Right cardiac atrium (tissue), 5 donors: Measurements from ENCODE around the gene KLF13. TPM values are rescaled to one million over a fixed set of nuclear protein-coding genes. Genes with fewer than 3 reads are reported as not detected.

Source experiments
- ATAC-seq, 2 donors: fragments of 200-7000 bp; cut with Tn5 transposase; one replicate each; pipeline versions ENCODE4 v1.8.0 to v1.9.1; 2020; ENCODE audit warnings: moderate library complexity in 2 of 2, mild to moderate bottlenecking in 1 of 2
- DNase-seq, 3 donors: peaks; one replicate each; pipeline ENCODE4 v3.0.0-alpha.2; 2020
- H3K27ac ChIP-seq: one replicate; pipeline ENCODE4 v1.5.1; 2013; ENCODE audit warnings: mild to moderate bottlenecking, low read length, control low read depth, moderate library complexity
- H3K27me3 ChIP-seq: one replicate; pipeline ENCODE4 v1.6.1; 2013; ENCODE audit not compliant: control insufficient read depth, insufficient read depth
- H3K4me1 ChIP-seq: one replicate; pipeline ENCODE4 v1.6.1; 2013; ENCODE audit warnings: low read length; ENCODE audit not compliant: control insufficient read depth, insufficient read depth
- H3K4me3 ChIP-seq: one replicate; pipeline ENCODE4 v1.5.1; 2013; ENCODE audit warnings: low read length, control low read depth
- H3K9me3 ChIP-seq: one replicate; pipeline ENCODE4 v1.6.1; 2013; ENCODE audit warnings: low read length; ENCODE audit not compliant: control insufficient read depth
- WGBS: extraction: QIAGEN DNeasy Blood & Tissue Kit; methylation state at CpG from one replicate; pipeline ENCODE4 v1.1.7; 2013; 5-methylcytosine and 5-hydroxymethylcytosine counted together
- intact Hi-C, 4 donors: fragments of 100-400 bp; cut with DNase I; formaldehyde crosslinking; loops; one replicate each; pipeline versions ENCODE4 v1.11.0 to v1.14.0; 2022 to 2023
- polyA plus RNA-seq: library from polyadenylated mRNA; stranded (reverse); fragments of 200-250 nt; gene quantifications from one replicate; pipeline ENCODE4 v1.2.3, GENCODE V29; 2013
- total RNA-seq, 4 donors: library from RNA; stranded (reverse); fragmentation: NEBNext Ultra II Directional; extraction: Animal tissue kit (Norgen Biotek cat#: 25700); gene quantifications; one replicate each; pipeline ENCODE4 v1.2.1, GENCODE V29; 2021
- donor health status: healthy with polysubstance abuse.
- donor health status: DM: no; HTN: yes; CAD: no.
- donor health status: DM: no; HTN: no; CAD: no.
- donor health status: DM: no; HTN: yes; CAD: no; lungs with severe emphysema.
- donor health status: DM: yes; HTN: yes; CAD: no.

The KLF13 gene
- total and polyA plus RNA-seq, 5 donors = 42.3 to 108 (median 75.6) TPM

DNA sequence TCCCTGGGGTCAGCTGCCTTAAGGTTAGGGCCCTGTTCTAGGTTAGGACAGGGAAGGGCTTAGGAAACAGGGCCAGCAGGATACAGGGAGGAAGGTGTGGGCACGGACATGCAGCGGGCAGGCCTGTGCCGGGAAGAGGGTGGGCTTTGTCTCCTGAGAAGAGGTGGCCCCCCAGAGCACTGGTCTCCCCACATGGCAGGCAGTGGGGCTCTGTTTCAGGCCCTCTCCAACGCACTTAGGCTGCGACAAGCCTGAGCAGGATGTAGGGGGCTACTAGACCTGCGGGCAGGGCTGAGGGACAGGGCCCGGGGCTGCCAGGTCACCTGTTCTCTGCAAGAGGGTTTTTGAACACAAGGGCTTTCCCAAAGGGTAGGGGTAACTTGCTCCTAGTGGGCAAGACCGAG is 33.5 kb downstream of the KLF13 start:
- no peaks in the 10 kb centered on the region for H3K9me3 ChIP-seq
- H3K4me1 ChIP-seq = peaks cover 65% of the 10 kb centered on the region
- H3K4me3 ChIP-seq = no peak overlapping the region
- peak overlapping the region; percentile 46 for H3K27ac ChIP-seq
- DNase-seq (peak in 2 of 3 donors; percentile 40 to 57), ATAC-seq (no peak)
- H3K27me3 ChIP-seq = no peaks in the 10 kb centered on the region
- WGBS = 82% methylated on average over 8 of the region's 8 CpGs
- intact Hi-C loops = loop anchor here in 1 of 4 donors (5.0 to 10.0 kb wide), 2 partner anchors 33 to 75 kb away; partner anchors contain the start of gene KLF13

DNA sequence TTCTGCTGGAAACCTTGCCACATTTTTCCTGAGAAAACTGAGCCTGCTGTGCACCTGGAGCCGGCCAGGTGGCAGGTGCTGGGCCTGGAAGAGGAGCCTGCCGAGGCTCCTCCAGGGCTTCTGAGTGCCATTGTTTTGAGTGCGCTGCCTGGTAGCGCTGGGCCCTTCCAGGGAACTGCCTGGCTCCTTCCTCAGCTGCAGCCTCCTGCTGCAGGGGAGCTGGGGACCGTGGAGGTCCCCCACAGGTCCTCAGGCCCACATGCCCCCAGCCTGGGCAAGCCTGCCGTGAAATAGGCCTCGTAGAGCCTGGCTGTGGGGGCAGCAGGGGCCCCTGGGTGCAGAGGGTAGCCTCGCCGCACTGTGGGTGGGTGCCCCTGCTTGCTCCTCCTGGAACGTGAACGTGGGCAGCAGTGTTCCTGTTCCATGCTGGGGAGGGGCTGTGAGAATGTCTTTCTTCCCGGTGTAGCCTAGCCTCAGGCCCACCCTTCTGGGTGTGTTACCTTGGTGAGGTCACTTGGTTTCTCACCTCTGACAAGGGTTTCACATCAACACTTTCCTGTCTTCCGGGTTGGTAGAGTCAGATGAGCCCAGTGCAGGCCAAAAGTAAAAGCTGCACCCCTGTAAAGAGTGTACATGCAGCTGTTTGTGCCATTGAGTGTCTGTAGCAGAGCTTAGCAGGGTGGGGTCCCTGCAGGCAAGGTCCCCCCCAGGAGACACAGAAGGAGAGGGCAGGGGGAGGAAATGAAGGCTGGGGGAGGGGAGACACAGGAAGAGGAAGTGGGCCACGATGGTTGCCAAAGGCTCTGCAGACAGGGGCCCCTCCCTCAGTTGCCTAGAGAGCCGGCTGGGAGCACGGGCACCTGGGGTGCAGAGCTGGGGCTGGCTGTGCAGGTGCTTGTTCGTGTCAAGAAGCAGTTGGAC is 34.5 kb downstream of the KLF13 start:
- H3K27ac ChIP-seq = peak overlapping the region; percentile 28
- no peaks in the 10 kb centered on the region for H3K9me3 ChIP-seq
- ATAC-seq = no peak
- peak in 2 of 3 donors; percentile 74 to 83 for DNase-seq
- H3K4me3 ChIP-seq = no peak overlapping the region
- H3K4me1 ChIP-seq = peaks cover 61% of the 10 kb centered on the region
- WGBS = 46% methylated on average over 17 of the region's 17 CpGs
- intact Hi-C loops = loop anchor here in 1 of 4 donors (5.0 to 10.0 kb wide), 2 partner anchors 34 to 74 kb away; partner anchors contain the start of gene KLF13
- H3K27me3 ChIP-seq = no peaks in the 10 kb centered on the region

DNA sequence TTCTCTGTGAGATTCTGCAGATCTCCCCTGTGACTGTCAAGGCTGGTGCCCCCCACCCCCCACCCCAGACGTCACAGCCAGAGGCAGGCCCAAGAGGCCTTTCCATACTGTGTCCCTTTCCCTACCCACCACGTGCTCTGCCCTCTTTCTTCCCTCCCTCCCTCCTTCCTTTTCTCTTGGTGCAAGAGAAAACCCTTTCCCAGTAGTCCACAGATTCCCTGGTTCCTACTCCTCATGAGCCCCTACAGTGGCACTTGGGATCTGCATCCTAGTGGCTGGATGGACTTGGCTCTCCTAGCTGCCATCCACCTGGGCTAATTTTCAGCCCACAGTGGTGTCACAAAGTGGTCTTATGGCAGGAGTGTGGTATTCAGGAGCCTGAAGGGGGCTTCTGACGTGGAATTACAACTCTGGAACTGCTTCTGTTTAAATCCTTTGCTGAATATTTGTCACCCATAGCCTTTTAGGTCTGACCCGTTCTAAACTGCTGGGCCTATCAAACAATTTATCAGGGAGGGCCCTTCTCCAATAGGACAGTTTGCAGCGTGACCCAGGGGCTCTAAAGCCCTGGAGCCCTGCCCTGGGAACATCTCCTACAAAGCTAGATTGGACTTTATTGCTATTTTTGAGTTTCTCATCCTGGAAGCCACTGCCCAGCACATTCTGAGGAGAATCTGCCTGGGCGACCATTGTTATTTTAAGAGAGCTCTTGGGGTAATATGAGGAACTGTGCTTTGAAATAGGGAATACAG is 35.3 kb downstream of the KLF13 start:
- WGBS = 23% methylated on average over 6 of the region's 6 CpGs
- intact Hi-C loops = loop anchor here in 1 of 4 donors (5.0 to 10.0 kb wide), 2 partner anchors 35 to 73 kb away; partner anchors contain the start of gene KLF13
- DNase-seq = peak in 1 of 3 donors; percentile 53
- Histone ChIP-seq H3K27ac (peak overlapping the region; percentile 28), H3K4me3 (no peak overlapping the region), H3K27me3 (no peaks in the 10 kb centered on the region), H3K4me1 (peaks cover 62% of the 10 kb centered on the region), H3K9me3 (no peaks in the 10 kb centered on the region)
- ATAC-seq = no peak

DNA sequence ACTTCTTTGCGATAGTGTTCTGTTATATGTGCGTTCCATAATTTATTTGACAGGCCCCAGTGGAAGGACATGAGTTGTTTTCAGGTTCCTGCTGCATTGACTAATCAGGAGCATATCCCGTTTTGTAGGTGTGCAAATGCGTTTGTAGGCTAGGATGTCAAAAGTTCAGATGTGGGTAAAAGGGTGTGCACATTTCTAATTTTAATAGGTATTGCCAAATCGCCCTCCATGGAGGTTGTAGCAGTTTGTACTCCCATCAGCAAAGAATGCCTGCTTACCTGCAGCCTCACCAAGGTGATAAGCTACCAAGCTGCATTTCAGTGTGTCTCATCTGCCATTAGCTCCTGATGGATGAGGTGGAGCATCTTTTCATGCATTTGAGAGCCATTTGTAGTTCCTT is 36.3 kb downstream of the KLF13 start:
- 53% methylated on average over 5 of the region's 5 CpGs for WGBS
- no peak for ATAC-seq
- H3K9me3 ChIP-seq = no peaks in the 10 kb centered on the region
- peaks cover 67% of the 10 kb centered on the region for H3K4me1 ChIP-seq
- H3K4me3 ChIP-seq = no peak overlapping the region
- H3K27me3 ChIP-seq = no peaks in the 10 kb centered on the region
- peak overlapping the region; percentile 34 for H3K27ac ChIP-seq
- intact Hi-C loops = loop anchor here in 1 of 4 donors (5.0 to 10.0 kb wide), 2 partner anchors 36 to 72 kb away; partner anchors contain the start of gene KLF13
- no peak for DNase-seq

DNA sequence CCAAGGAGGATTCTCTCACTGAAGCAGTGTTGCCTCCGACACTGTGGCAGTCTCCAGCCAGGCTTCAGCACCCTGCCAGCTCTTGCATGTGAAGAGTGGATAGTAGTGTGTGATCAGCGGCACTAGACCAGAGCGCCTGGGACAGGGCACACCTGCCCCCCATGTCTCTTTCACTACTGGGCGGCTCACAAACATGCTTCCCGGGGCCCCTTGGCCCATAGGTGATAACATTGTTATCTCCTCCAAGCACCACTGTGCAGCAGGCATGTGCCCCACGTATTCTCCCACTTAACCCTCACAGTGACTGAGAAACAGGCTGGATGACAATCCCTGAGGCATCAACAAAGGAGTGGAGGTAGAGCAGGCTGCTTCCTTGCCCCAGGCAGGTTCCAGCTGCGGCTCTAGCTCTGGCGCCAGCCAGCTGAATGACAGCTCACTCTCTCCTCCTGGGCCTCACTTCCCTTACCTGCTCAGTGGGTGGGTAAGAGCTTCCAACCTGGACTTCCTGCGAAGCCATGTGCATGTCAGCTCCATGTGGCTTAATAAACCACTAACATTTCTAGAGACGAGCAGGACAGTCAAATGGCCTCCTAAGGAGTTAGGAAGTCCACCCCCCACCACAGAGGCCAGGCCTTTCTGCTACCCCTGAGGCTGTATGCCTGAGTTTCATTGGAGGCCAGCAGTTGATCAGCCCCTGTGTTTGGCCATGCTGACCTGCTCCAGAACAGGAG is 37.8 kb downstream of the KLF13 start:
- DNase-seq = peak in 2 of 3 donors; percentile 79
- intact Hi-C loops = loop anchor here in 2 of 4 donors (5.0 to 10.0 kb wide), 2 partner anchors 37 to 70 kb away; partner anchors contain the start of gene KLF13 (in 2 of the 2)
- ATAC-seq = peak in 1 of 2 donors; percentile 1
- Histone ChIP-seq H3K9me3 (no peaks in the 10 kb centered on the region), H3K4me3 (no peak overlapping the region), H3K27me3 (no peaks in the 10 kb centered on the region), H3K4me1 (peaks cover 58% of the 10 kb centered on the region), H3K27ac (peak overlapping the region; percentile 98)
- whole genome bisulfite sequencing = 56% methylated on average over 10 of the region's 10 CpGs

DNA sequence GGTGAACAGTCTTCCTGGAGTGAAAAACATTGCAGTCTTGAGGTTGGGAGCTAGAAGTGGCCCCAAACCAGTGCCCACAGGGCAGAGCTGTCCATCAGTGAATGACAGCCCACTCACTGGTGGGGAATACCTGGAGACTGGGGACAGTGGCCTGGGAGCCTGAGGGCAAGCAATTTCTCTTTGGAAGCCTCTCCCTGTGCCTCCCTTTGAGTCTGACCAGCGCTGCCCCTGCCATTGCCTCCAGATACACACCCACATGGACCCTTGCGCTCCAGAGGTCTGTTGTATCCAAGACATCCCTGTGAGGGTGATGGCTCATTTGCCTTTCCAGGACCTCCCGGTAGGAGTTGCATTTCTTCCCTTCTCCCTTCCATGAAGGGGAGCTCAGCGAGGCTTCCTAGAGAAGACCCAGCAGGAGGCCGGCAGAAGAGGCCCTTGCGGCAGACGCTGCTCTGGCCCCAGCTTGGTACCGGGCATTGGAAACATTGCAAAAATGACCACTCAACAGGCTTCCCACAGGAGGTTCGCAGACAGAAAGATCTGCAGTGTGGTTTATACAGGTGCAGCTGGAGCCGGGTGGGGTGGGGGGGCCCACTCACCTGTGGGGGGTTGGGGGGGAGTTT is 38.5 kb downstream of the KLF13 start:
- no peaks in the 10 kb centered on the region for H3K9me3 ChIP-seq
- peak overlapping the region; percentile 22 for H3K4me3 ChIP-seq
- H3K27ac ChIP-seq = peak overlapping the region; percentile 98
- intact Hi-C loops = loop anchor here in 2 of 4 donors (5.0 to 10.0 kb wide), 2 partner anchors 38 to 70 kb away; partner anchors contain the start of gene KLF13 (in 1 of the 2)
- H3K27me3 ChIP-seq = no peaks in the 10 kb centered on the region
- DNase-seq = peak in 1 of 3 donors; percentile 50
- ATAC-seq = no peak
- 60% methylated on average over 10 of the region's 10 CpGs for WGBS
- H3K4me1 ChIP-seq = peaks cover 51% of the 10 kb centered on the region

DNA sequence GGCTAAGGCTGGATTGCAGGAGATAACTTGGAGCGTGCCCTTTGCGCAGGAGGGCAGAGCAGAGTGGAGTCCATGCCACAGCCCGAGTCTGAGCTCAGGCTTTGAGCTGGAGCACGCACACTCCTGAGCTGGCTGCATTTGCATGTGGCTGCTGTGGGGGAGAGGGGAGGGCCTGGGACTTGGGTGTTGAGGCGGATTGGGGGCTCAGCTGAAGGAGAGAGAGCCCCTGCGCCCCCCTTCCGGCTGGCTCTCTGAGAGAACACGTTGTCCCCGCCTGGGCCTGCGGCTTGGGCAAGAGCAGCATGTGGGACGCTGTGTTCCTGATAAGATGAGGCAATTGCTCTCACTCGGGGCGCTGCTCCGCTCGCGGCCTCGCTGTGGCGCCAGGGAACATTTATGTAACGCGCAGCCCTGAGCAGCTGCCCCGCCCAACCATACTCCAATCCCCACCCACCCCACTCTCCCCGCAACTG is 39.1 kb downstream of the KLF13 start:
- DNase-seq (peak; percentile 91 to 99 (median 98)), ATAC-seq (peak; percentile 93)
- Histone ChIP-seq H3K27me3 (no peaks in the 10 kb centered on the region), H3K4me1 (peaks cover 49% of the 10 kb centered on the region), H3K9me3 (no peaks in the 10 kb centered on the region), H3K4me3 (peak overlapping the region; percentile 30), H3K27ac (peak overlapping the region; percentile 98)
- intact Hi-C loops = loop anchor here in 2 of 4 donors (5.0 to 10.0 kb wide), 2 partner anchors 38 to 69 kb away; partner anchors contain the start of gene KLF13 (in 1 of the 2)
- WGBS = 11% methylated on average over 22 of the region's 22 CpGs

DNA sequence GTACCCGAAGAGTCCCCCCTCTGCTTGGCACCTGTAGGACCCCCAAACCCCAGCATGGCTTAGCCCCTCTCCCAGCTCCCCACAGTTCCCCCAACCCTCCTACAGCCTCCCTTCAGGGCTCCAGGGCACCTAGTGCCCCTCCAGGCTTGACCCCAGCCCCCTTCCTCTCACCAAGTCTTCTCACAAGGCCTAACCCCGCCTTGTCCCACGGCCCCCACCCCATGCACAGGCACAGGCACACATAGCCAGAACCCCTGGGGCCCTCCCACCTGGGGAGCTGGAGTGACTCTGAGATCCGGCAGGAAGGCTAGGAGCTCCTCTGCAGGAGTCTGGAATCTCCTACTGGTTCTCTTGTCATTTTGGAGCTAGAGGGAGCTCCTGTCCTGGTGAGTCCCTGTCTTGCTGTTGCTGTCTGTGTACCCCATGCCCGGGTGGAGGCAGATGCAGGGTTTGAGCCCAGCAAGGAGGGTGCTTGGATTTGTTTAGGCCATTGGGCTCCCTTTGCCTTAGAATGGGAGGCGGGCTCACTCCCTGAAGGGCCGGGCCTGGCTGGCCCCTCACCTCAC is 39.6 kb downstream of the KLF13 start:
- DNase-seq = peak in 2 of 3 donors; percentile 80 to 86
- Histone ChIP-seq H3K27me3 (no peaks in the 10 kb centered on the region), H3K27ac (peak overlapping the region; percentile 98), H3K4me3 (peak overlapping the region; percentile 30), H3K9me3 (no peaks in the 10 kb centered on the region), H3K4me1 (peaks cover 45% of the 10 kb centered on the region)
- peak; percentile 38 to 46 for ATAC-seq
- WGBS = 42% methylated on average over 7 of the region's 7 CpGs
- intact Hi-C loops = loop anchor here in 2 of 4 donors (5.0 to 10.0 kb wide), 2 partner anchors 39 to 69 kb away; partner anchors contain the start of gene KLF13 (in 1 of the 2)

DNA sequence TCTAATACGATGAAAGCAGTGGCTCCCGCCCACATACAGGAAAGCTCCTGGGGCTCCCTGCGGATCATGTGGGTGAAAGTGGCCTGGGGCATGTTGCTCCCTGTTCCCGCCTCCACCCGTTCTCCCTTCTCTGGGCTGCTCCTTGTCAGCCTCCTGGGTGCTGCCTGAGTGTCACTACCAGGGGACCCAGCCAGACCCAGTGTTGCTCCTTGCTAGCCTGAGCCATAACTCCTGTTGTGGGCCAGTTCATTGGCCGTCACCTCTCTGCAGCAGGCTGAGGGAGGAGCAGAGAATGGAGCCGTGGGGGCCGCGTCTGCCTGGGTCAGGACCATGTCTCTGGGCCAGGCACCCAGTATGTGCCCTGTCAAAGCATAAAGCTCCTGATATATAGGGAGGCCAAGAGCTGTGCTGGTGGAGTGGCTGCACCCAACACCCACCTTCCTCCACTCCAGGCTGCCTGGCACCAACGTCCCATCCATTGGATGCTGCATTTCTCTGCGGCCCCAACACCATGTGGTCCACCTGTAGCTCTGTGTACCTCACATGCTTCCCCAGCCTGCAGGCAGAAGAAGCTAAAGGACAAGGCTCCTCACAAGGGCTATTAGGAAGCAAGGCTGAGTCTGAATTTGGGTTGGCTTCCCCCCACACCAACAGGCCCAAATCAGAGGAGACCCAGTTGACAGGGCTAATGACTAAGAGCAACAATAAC is 40.5 kb downstream of the KLF13 start:
- peak; percentile 39 to 86 (median 74) for DNase-seq
- no peak overlapping the region for H3K4me3 ChIP-seq
- H3K9me3 ChIP-seq = no peaks in the 10 kb centered on the region
- H3K27me3 ChIP-seq = no peaks in the 10 kb centered on the region
- peaks cover 38% of the 10 kb centered on the region for H3K4me1 ChIP-seq
- 49% methylated on average over 11 of the region's 11 CpGs for WGBS
- intact Hi-C loops = loop anchor here in 2 of 4 donors (5.0 to 10.0 kb wide), 2 partner anchors 40 to 68 kb away; partner anchors contain the start of gene KLF13 (in 1 of the 2)
- peak; percentile 8 to 12 for ATAC-seq
- H3K27ac ChIP-seq = peak overlapping the region; percentile 98
